HUES48 (cell line): ENCODE measurements around the gene WDR54.

Source experiments
- H3K27ac ChIP-seq: one replicate; pipeline ENCODE4 v1.7.0; 2013; ENCODE audit warnings: low read depth, low read length, inconsistent platforms
- H3K27me3 ChIP-seq: 2 replicates; pipeline ENCODE4 v1.6.1; 2013; ENCODE audit warnings: mild to moderate bottlenecking, low read length; ENCODE audit not compliant: control insufficient read depth, insufficient read depth
- H3K36me3 ChIP-seq: 2 replicates; pipeline ENCODE4 v1.6.1; 2013; ENCODE audit warnings: low read length; ENCODE audit not compliant: control insufficient read depth, insufficient read depth
- H3K4me1 ChIP-seq: 2 replicates; pipeline ENCODE4 v1.6.1; 2013; ENCODE audit warnings: mild to moderate bottlenecking, low read length; ENCODE audit not compliant: control insufficient read depth, insufficient read depth
- H3K4me3 ChIP-seq: 2 replicates; pipeline ENCODE4 v1.5.1; 2013; ENCODE audit warnings: mild to moderate bottlenecking, low read depth, low read length
- H3K9ac ChIP-seq: 2 replicates; pipeline ENCODE4 v1.6.1; 2013; ENCODE audit warnings: mild to moderate bottlenecking, low read depth, low read length, moderate library complexity
- H3K9me3 ChIP-seq: 2 replicates; pipeline ENCODE4 v1.6.1; 2013; ENCODE audit warnings: low read length; ENCODE audit not compliant: control insufficient read depth, insufficient read depth

The WDR54 gene

GRCh38 chr2:74406035-74406434, 15.5 kb upstream of the WDR54 start:
- Histone ChIP-seq H3K9ac (no peak overlapping the region), H3K9me3 (no peaks in the 10 kb centered on the region), H3K4me1 (no peaks in the 10 kb centered on the region), H3K27ac (no peak overlapping the region), H3K27me3 (no peaks in the 10 kb centered on the region), H3K36me3 (no peaks in the 10 kb centered on the region), H3K4me3 (no peak overlapping the region)

- H3K9me3 ChIP-seq: no peaks in the 10 kb centered on the region
- H3K4me3 ChIP-seq: no peak overlapping the region
- no peak overlapping the region for H3K9ac ChIP-seq
- no peak overlapping the region for H3K27ac ChIP-seq
- no peaks in the 10 kb centered on the region for H3K36me3 ChIP-seq
- H3K4me1 ChIP-seq: no peaks in the 10 kb centered on the region
- no peaks in the 10 kb centered on the region for H3K27me3 ChIP-seq
Measured at GRCh38 chr2:74407682-74408081, 13.8 kb upstream of the WDR54 start.

GRCh38 chr2:74413001-74413698, 8.4 kb upstream of the WDR54 start:
- H3K9ac ChIP-seq: no peak overlapping the region
- no peak overlapping the region for H3K27ac ChIP-seq
- no peaks in the 10 kb centered on the region for H3K36me3 ChIP-seq
- H3K9me3 ChIP-seq: no peaks in the 10 kb centered on the region
- H3K4me1 ChIP-seq: no peaks in the 10 kb centered on the region; the same call in 1 of the 2 replicates
- H3K27me3 ChIP-seq: 0 out of 2 replicates have a peak, but pooled peaks cover 5% of the 10 kb centered on the region
- H3K4me3 ChIP-seq: no peak overlapping the region

DNA sequence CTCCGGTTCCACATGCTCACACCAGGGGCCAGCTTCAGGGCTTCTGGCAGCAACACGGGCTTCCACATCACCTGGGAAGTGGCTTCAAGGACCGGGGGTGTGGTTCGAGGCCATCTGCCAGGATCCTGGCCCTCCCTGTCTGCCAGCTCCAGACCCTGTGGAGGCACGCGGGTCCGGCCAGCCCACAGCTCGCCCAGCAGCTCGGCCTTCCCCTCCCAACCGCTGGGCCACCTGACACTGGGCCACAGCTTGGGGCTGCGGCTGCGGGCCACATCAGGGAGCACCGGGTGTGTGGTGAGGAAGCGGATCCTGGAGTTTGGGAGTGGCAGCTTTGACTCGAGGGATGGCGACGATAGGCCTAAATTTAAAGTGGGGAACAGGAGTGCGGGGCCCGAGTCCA, 7.1 kb upstream of the WDR54 start:
- Histone ChIP-seq H3K9me3 (no peaks in the 10 kb centered on the region), H3K27ac (no peak overlapping the region), H3K27me3 (0 out of 2 replicates have a peak, but pooled peaks cover 5% of the 10 kb centered on the region), H3K36me3 (no peaks in the 10 kb centered on the region), H3K9ac (no peak overlapping the region), H3K4me3 (no peak overlapping the region), H3K4me1 (no peaks in the 10 kb centered on the region; the same call in 1 of the 2 replicates)

DNA sequence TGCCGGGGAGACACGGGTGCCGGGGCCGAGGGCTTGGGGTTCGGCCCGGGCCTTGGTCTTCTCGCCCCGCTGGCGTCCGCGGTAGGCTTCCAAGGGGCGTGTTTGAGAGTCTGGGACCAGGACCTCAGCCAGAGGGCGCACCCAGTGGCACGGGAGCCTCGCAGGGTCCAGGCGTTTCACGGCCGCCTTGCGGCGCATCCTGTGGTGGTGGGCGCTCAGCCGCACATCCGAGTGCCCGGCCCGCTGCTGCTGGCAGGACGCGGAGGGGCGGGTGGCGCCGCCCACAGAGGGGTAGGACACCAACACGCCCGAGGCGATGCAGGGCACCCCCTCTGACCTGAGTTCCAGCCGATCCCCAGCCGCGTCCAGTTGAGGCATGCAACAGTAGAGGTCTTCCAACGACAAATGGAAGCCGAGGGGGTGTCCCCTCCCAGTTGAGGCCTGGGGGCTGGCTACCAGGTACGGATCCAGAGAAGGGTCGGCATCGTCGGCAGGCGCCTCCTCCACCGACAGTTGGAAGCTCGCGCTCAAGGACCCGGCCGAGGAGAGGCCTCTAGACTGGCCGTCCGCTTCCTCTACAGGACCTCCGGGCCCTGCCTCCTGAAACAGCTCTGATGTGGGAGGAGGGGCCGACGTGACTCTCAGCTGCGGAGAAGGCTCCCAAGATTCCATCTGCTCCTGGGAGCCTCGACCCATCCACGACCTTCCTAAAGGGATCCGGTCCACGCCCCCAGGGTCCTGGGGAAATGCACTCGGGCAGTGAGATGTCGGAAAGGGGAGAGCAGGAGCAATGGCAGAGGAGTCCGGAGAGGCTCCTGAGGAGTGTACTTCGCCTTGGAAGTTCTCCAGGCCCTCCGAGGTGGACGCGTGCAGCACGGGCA, 6.4 kb upstream of the WDR54 start:
- Histone ChIP-seq H3K9me3 (no peaks in the 10 kb centered on the region), H3K4me1 (no peaks in the 10 kb centered on the region; the same call in 1 of the 2 replicates), H3K27ac (no peak overlapping the region), H3K27me3 (0 out of 2 replicates have a peak, but pooled peaks cover 8% of the 10 kb centered on the region), H3K36me3 (no peaks in the 10 kb centered on the region), H3K9ac (no peak overlapping the region), H3K4me3 (peak overlapping the region; percentile 21; the same call in 1 of the 2 replicates)

GRCh38 chr2:74415762-74416395, 5.7 kb upstream of the WDR54 start:
- Histone ChIP-seq H3K4me3 (no peak overlapping the region), H3K27ac (no peak overlapping the region), H3K9me3 (no peaks in the 10 kb centered on the region), H3K27me3 (0 out of 2 replicates have a peak, but pooled peaks cover 10% of the 10 kb centered on the region), H3K4me1 (no peaks in the 10 kb centered on the region; the same call in 1 of the 2 replicates), H3K36me3 (no peaks in the 10 kb centered on the region), H3K9ac (no peak overlapping the region)

DNA sequence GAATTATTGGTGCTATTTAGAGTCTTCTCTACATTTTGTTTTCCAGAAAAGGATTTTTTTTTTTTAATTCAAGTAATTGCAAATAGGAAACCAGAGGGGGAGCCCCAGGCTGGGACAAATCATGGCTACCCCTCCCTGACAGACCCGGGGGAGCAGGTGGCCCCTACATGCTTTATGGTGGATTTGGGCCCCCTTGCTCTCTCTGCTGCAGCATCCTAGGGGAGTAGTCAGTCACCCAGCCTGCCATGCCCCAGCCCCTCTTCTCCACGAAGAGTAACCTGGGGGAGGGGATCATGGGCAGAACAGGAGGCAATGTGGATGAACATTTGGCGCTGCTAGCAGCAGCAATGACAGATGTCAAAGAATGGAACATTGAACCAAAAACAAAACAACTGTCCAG, 4.8 kb upstream of the WDR54 start:
- no peaks in the 10 kb centered on the region for H3K9me3 ChIP-seq
- no peak overlapping the region for H3K9ac ChIP-seq
- H3K27me3 ChIP-seq: 0 out of 2 replicates have a peak, but pooled peaks cover 10% of the 10 kb centered on the region
- H3K36me3 ChIP-seq: no peaks in the 10 kb centered on the region
- no peak overlapping the region for H3K27ac ChIP-seq
- H3K4me1 ChIP-seq: no peaks in the 10 kb centered on the region; the same call in 1 of the 2 replicates
- H3K4me3 ChIP-seq: no peak overlapping the region

DNA sequence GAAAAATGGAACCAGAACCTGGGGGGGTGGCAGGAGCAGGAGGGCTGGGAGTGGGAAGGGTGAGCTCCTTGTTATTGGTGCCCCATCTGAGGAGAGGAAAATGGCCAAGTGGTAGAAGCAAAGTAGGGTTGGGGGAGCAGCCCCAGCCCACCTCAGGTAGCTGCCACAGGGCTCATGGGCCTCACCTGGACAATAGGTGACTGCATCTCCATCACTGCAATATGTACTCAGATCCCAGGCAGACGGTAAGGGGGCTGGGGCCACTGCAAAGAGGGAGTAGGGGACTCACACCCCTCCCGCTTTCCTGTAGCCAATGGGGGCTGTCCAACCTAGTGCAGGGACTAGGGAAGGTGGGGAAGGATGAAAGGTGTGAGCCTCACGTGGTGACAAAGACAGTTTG, 4.3 kb upstream of the WDR54 start:
- Histone ChIP-seq H3K9ac (no peak overlapping the region), H3K4me3 (no peak overlapping the region), H3K36me3 (no peaks in the 10 kb centered on the region), H3K27me3 (0 out of 2 replicates have a peak, but pooled peaks cover 10% of the 10 kb centered on the region), H3K27ac (no peak overlapping the region), H3K9me3 (no peaks in the 10 kb centered on the region), H3K4me1 (no peaks in the 10 kb centered on the region; the same call in 1 of the 2 replicates)

DNA sequence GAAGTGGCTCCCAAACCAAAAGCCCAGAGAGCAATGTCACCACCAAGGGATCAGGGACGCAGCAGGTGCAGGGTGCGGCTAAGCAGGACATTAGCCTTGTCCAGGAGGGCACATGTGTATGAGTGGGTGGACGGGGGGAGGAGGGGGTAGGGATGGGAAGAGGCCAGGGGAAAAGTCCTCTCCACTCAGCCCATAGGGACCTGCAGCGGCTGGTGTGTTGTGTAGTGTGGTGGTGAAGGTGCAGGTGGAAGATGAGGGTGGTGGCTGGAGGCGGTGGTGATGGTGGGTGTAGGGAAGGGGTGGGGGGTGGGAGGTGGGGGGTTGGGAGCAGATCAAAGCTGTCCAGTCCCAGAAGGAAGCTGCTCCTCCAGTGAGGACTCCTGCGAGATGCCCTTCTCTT, 3.8 kb upstream of the WDR54 start:
- peaks cover 10% of the 10 kb centered on the region; the same call in 1 of the 2 replicates for H3K27me3 ChIP-seq
- no peaks in the 10 kb centered on the region; the same call in 1 of the 2 replicates for H3K4me1 ChIP-seq
- H3K9ac ChIP-seq: no peak overlapping the region
- no peaks in the 10 kb centered on the region for H3K9me3 ChIP-seq
- no peaks in the 10 kb centered on the region for H3K36me3 ChIP-seq
- no peak overlapping the region for H3K27ac ChIP-seq
- no peak overlapping the region for H3K4me3 ChIP-seq

GRCh38 chr2:74418312-74418711, 3.2 kb upstream of the WDR54 start:
- peaks cover 14% of the 10 kb centered on the region; the same call in 1 of the 2 replicates for H3K27me3 ChIP-seq
- no peak overlapping the region for H3K27ac ChIP-seq
- H3K4me1 ChIP-seq: no peaks in the 10 kb centered on the region; the same call in 1 of the 2 replicates
- H3K9me3 ChIP-seq: no peaks in the 10 kb centered on the region
- no peaks in the 10 kb centered on the region for H3K36me3 ChIP-seq
- no peak overlapping the region for H3K9ac ChIP-seq
- H3K4me3 ChIP-seq: no peak overlapping the region
